BJ (cell line): Measurements from ENCODE around the gene BRD7. TPM values are rescaled to one million over a fixed set of nuclear protein-coding genes. Genes with fewer than 3 reads are reported as not detected.

Experiments used
- CTCF ChIA-PET: fragments of 350-600 bp; formaldehyde crosslinking; extraction: SDS; loops from one replicate; lab custom pipeline; 2021; ENCODE audit warnings: antibody characterized with exemption, inconsistent platforms; lab: Yijun Ruan, JAX
- POLR2A ChIA-PET: fragments of 300-600 bp; sonication (Branson Sonifier 250); formaldehyde crosslinking; extraction: SDS; loops from one replicate; lab custom pipeline; 2021; ENCODE audit warnings: antibody characterized with exemption; lab: Charles Lee
- DNase-seq: peaks from one replicate; pipeline ENCODE4 v3.0.0-alpha.2; 2011; ENCODE audit warnings: low read depth
- H3K27me3 ChIP-seq: 2 replicates; pipeline ENCODE4 v1.6.0; 2011; ENCODE audit warnings: low read length; ENCODE audit not compliant: control insufficient read depth, insufficient read depth
- H3K36me3 ChIP-seq: 2 replicates; pipeline ENCODE4 v1.5.1; 2011; ENCODE audit warnings: low read length; ENCODE audit not compliant: control insufficient read depth, insufficient read depth
- H3K4me3 ChIP-seq: 2 replicates; pipeline ENCODE4 v1.5.1; 2011; ENCODE audit warnings: low read depth, mild to moderate bottlenecking, control low read depth, low read length
- polyA plus RNA-seq: library from polyadenylated mRNA; depleted of rRNA; stranded (reverse); fragments of >200 nt; gene quantifications from 2 replicates; pipeline ENCODE4 v1.2.3, GENCODE V29; 2011
- TF ChIP-seq, protein P1 (sequence below): IDR thresholded peaks from 2 replicates; pipeline ENCODE4 v1.5.1; 2011; ENCODE audit warnings: low read depth, mild to moderate bottlenecking, control low read depth, inconsistent platforms, low read length, moderate library complexity; ENCODE audit not compliant: insufficient read depth

The BRD7 gene
- polyA plus RNA-seq, 1 experiment, result 30.3 TPM

DNA sequence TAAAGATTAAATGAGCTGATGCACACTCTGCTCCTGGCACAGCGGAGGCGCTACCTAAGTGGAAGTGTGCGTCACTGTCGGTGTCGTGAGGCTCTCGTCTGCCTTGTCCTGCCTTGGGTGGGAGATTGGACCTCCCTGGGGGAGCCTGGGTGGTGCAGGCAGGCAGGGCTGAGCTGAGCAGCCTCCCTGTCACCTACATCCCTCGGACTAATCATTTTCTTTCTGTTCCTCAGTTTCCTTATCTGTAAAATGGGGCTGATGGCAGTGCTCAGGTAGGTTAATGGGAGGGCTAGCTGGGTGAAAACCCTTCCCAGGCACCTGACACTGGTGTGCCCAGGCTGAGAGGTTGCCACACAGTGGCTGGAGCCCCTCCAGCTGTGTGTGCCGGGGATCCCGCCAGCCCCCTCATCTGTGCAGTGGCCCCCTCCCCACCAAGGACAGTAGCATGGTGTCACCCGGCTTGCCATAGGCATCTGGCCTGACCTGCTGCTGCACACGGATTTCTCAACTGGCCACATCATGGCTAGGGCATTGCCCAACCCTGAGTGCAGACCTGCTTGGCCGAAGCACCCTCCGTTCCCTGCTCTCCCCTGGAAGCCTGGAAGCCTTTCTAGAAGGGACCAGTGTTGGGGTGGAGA, 98.2 kb downstream of the BRD7 start:
- CTCF ChIA-PET, result interaction anchor here (0.6 to 1.9 kb wide), 2 partner anchors 10 to 12 kb away, joined by 3 to 6 read pairs; no protein-coding TSS in a partner anchor
- no peak for DNase-seq
- no peaks in the 10 kb centered on the region for H3K27me3 ChIP-seq
- no peak overlapping the region for H3K4me3 ChIP-seq
- TF ChIP-seq, protein P1, sequence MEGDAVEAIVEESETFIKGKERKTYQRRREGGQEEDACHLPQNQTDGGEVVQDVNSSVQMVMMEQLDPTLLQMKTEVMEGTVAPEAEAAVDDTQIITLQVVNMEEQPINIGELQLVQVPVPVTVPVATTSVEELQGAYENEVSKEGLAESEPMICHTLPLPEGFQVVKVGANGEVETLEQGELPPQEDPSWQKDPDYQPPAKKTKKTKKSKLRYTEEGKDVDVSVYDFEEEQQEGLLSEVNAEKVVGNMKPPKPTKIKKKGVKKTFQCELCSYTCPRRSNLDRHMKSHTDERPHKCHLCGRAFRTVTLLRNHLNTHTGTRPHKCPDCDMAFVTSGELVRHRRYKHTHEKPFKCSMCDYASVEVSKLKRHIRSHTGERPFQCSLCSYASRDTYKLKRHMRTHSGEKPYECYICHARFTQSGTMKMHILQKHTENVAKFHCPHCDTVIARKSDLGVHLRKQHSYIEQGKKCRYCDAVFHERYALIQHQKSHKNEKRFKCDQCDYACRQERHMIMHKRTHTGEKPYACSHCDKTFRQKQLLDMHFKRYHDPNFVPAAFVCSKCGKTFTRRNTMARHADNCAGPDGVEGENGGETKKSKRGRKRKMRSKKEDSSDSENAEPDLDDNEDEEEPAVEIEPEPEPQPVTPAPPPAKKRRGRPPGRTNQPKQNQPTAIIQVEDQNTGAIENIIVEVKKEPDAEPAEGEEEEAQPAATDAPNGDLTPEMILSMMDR, result no peak
- POLR2A ChIA-PET, result no interaction called here
- H3K36me3 ChIP-seq, result 0 out of 2 replicates have a peak, but pooled peaks cover 1% of the 10 kb centered on the region

DNA sequence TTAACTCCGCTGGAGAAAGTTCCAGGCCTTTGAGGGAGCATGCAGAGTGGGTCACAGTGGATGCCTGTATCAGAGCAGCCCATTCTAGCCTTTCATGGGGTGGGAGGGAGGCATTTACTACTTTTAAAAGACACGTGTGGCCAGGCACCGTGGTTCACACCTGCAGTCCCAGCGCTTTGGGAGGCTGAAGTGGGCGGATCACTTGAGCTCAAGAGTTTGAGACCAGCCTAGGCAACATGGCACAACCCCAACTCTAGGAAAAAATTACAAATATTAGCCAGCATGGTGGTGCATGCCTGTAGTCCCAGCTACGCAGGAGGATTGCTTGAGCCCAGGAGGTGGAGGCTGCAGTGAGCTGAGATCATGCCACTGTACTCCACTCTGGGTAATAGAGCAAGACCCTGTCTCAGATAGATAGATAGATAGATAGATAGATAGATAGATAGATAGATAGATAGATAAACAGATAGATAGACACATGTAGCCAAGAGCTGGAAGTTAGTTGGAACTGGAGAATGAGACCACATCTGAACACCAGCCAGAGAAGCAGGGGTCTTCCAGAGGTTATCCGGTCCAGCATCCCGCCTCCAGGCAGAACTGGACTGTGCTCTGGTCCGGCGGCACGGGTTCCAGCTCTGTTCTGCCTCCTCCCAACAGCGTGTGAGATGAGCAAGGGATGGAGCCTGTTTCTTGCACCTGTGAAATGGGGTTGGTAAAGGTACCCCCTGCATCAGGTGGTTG, 98.8 kb downstream of the BRD7 start:
- CTCF ChIA-PET, result interaction anchor here (0.6 kb wide), 1 partner anchor 11 kb away, joined by 3 read pairs; no protein-coding TSS in a partner anchor
- Histone ChIP-seq H3K4me3 (no peak overlapping the region), H3K36me3 (0 out of 2 replicates have a peak, but pooled peaks cover 1% of the 10 kb centered on the region), H3K27me3 (no peaks in the 10 kb centered on the region)
- DNase-seq, result no peak
- TF ChIP-seq, protein P1, result no peak
- POLR2A ChIA-PET, result no interaction called here

DNA sequence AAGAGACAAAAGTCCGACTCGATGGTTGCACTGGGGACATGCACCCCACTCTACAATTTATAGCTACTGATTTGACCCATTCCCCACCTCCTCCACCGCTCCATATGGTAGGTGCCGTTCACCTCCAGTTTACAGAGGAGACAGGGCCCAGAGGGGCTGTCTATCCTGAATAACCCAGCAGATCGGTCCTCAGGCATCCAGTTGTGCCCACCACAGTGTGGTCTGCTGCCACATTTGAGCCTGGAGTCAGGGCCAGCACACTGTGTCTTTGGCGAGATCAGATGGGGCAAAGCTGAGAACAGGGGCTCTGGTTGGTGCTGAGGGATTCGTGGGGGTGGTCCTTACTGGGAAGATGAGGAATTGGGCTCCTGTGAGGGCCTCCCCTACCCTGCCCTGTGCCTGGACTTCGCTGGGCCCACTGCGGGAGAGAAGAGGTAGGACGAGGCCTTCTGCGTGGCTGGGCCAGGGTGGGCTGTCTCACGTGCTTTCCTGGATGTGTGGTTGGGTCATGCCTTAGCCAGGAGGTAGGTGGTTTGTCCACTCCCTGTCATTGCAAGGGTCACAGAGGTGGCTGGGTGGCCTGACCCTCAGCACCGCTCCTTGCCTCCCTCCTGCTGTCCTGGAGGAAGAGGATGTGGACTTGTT, 99.6 kb downstream of the BRD7 start:
- ChIA-PET CTCF (interaction anchor here (1.3 to 1.5 kb wide), 2 partner anchors 11 to 58 kb away, joined by 3 to 5 read pairs; no protein-coding TSS in a partner anchor), POLR2A (no interaction called here)
- no peak for DNase-seq
- H3K36me3 ChIP-seq, result 0 out of 2 replicates have a peak, but pooled peaks cover 1% of the 10 kb centered on the region
- TF ChIP-seq, protein P1, result no peak
- H3K27me3 ChIP-seq, result no peaks in the 10 kb centered on the region
- H3K4me3 ChIP-seq, result no peak overlapping the region

DNA sequence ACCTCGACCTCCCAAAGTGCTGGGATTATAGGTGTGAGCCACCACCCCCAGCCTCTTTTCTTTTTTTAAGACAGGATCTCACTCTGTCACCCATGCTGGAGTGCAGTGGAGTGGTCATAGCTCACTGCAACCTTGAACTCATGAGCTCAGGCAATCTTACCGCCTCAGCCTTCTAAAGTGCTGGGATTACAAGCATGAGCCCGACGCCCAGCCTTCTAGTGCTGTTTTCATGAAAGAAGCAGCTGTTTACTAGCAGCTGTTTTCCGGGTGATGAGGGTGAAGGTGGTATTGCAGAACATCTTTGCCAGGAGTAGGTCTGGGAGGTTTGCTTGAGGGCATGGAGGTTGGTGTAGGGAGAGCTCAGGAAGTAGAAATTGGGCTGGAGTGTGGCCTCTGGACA, 100.4 kb downstream of the BRD7 start:
- CTCF ChIA-PET, result interaction anchor here (1.3 to 1.5 kb wide), 2 partner anchors 12 to 59 kb away, joined by 3 to 5 read pairs; no protein-coding TSS in a partner anchor
- POLR2A ChIA-PET, result no interaction called here
- TF ChIP-seq, protein P1, result no peak
- Histone ChIP-seq H3K4me3 (no peak overlapping the region), H3K27me3 (no peaks in the 10 kb centered on the region), H3K36me3 (0 out of 2 replicates have a peak, but pooled peaks cover 1% of the 10 kb centered on the region)
- DNase-seq, result no peak
